GM12892 (cell line): ENCODE results near the gene ZDHHC13.

Source experiments
- POLR2A ChIP-seq: IDR thresholded peaks from 2 replicates; pipeline ENCODE4 v1.6.1; 2011; ENCODE audit warnings: low read depth, low read length, control low read depth
- POLR2AphosphoS5 ChIP-seq: IDR thresholded peaks from 2 replicates; pipeline ENCODE4 v1.6.1; 2011; ENCODE audit warnings: low read depth, low read length, control low read depth

GRCh38 chr11:19116276-19116970, 545 bp upstream of the ZDHHC13 start:
- no peak for TF ChIP-seq POLR2A
- TF ChIP-seq POLR2AphosphoS5, result no peak; the same call in 1 of the 2 replicates
